Measurements from ENCODE around the gene VWA3B. TPM values are rescaled to one million over a fixed set of nuclear protein-coding genes. Genes with fewer than 3 reads are reported as not detected.
A peak's percentile ranks its signal among the peaks of the same experiment; 100 is the strongest.

Gene VWA3B
- total RNA-seq, 1 donor from 2014 or later, result not detected

GRCh38 chr2:98185801-98186200 lies 98.8 kb downstream of the VWA3B start:
- Histone ChIP-seq H3K4me3 (ENCODE audit: low read depth, low read length) (no peak overlapping the region), H3K27me3 (ENCODE audit: control insufficient read depth, insufficient read depth, low read length) (no peaks in the 10 kb centered on the region), H3K36me3 (ENCODE audit: control insufficient read depth, insufficient read depth, low read length) (no peaks in the 10 kb centered on the region)
- TF ChIP-seq, protein P1, sequence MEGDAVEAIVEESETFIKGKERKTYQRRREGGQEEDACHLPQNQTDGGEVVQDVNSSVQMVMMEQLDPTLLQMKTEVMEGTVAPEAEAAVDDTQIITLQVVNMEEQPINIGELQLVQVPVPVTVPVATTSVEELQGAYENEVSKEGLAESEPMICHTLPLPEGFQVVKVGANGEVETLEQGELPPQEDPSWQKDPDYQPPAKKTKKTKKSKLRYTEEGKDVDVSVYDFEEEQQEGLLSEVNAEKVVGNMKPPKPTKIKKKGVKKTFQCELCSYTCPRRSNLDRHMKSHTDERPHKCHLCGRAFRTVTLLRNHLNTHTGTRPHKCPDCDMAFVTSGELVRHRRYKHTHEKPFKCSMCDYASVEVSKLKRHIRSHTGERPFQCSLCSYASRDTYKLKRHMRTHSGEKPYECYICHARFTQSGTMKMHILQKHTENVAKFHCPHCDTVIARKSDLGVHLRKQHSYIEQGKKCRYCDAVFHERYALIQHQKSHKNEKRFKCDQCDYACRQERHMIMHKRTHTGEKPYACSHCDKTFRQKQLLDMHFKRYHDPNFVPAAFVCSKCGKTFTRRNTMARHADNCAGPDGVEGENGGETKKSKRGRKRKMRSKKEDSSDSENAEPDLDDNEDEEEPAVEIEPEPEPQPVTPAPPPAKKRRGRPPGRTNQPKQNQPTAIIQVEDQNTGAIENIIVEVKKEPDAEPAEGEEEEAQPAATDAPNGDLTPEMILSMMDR (IDR thresholded peaks at IDR 0.05; ENCODE audit: insufficient read depth, low read length, severe bottlenecking), result no peak
- FAIRE-seq (no peak), DNase-seq (ENCODE audit: low read depth) (no peak)

- no peak overlapping the region for H3K4me3 ChIP-seq (ENCODE audit: low read depth, low read length)
- TF ChIP-seq, protein P1 (IDR thresholded peaks at IDR 0.05; ENCODE audit: insufficient read depth, low read length, severe bottlenecking), result no peak
- no peaks in the 10 kb centered on the region for H3K36me3 ChIP-seq (ENCODE audit: control insufficient read depth, insufficient read depth, low read length)
- DNase-seq (ENCODE audit: low read depth) (no peak), FAIRE-seq (no peak)
- H3K27me3 ChIP-seq (ENCODE audit: control insufficient read depth, insufficient read depth, low read length), result no peaks in the 10 kb centered on the region
Observed at GRCh38 chr2:98187194-98187593, 100.2 kb downstream of the VWA3B start.

DNA sequence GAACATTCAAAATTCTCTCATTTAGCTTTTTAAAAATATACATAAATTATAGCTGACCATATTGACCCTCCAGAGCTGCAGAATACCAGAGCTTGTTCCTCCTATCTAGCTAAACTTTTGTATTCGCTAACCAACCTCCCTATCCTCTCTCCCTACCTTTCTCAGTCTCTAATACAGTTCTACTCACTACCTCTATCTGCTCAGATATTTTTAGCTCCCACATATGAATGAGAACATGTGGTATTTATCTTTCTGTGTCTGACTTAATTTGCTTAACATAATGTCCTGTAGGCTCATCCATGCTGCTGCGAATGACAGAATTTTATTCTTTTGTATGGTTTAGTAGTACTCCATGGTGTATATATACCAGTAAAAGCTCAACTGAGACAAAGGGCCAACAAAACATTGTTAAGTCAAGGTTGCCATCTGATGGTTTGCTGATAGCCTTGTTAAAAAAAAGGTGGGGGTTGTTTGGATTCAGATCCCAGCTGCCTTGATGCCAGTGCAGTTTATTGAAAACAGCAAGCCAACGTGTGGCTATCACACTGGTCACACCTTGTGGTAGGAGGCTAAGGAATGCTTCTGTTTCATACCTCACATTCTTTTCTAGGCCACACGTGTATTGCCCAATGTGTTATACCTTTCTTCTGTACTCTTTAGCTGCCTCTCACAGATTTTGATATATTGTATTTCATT lies 101.5 kb downstream of the VWA3B start:
- FAIRE-seq, result no peak

GRCh38 chr2:98191883-98192282 lies 104.9 kb downstream of the VWA3B start:
- H3K27me3 ChIP-seq (ENCODE audit: control insufficient read depth, insufficient read depth, low read length), result peaks cover 2% of the 10 kb centered on the region
- FAIRE-seq (no peak), DNase-seq (ENCODE audit: low read depth) (no peak)
- TF ChIP-seq, protein P1 (IDR thresholded peaks at IDR 0.05; ENCODE audit: insufficient read depth, low read length, severe bottlenecking), result no peak
- no peak overlapping the region for H3K4me3 ChIP-seq (ENCODE audit: low read depth, low read length)
- H3K36me3 ChIP-seq (ENCODE audit: control insufficient read depth, insufficient read depth, low read length), result no peaks in the 10 kb centered on the region

More for the DNA sequence above, 101.5 kb downstream of the VWA3B start:
- Histone ChIP-seq H3K4me3 (ENCODE audit: low read depth, low read length) (no peak overlapping the region), H3K36me3 (ENCODE audit: control insufficient read depth, insufficient read depth, low read length) (no peaks in the 10 kb centered on the region), H3K27me3 (ENCODE audit: control insufficient read depth, insufficient read depth, low read length) (no peaks in the 10 kb centered on the region)
- peak; percentile 79 for DNase-seq (ENCODE audit: low read depth)
- TF ChIP-seq, protein P1 (IDR thresholded peaks at IDR 0.05; ENCODE audit: insufficient read depth, low read length, severe bottlenecking), result peak; percentile 15

- FAIRE-seq (no peak), DNase-seq (ENCODE audit: low read depth) (no peak)
- TF ChIP-seq, protein P1 (IDR thresholded peaks at IDR 0.05; ENCODE audit: insufficient read depth, low read length, severe bottlenecking), result no peak
- Histone ChIP-seq H3K27me3 (ENCODE audit: control insufficient read depth, insufficient read depth, low read length) (no peaks in the 10 kb centered on the region), H3K36me3 (ENCODE audit: control insufficient read depth, insufficient read depth, low read length) (no peaks in the 10 kb centered on the region), H3K4me3 (ENCODE audit: low read depth, low read length) (no peak overlapping the region)
Observed at GRCh38 chr2:98201576-98201975, 114.6 kb downstream of the VWA3B start.

DNA sequence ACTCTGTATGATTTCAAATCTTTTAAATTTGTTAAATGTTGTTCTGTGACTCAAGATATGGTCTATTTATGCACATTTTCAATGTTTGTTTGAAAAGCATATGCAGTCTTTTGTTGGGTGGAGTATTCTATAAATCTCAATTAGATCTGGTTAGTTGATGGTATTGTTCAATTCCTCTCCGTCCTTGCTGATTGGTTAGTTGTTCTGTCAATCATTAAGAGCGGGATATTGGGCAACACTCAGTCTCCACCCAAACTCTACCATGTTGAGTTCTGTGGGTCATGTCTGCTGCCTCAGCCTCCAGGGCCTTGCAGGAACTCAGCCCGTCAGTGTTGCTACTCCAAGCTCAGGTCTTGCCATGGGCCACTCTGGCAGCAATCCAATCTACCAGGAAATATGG lies 118.9 kb downstream of the VWA3B start:
- DNase-seq (ENCODE audit: low read depth) (no peak), FAIRE-seq (no peak)
- TF ChIP-seq, protein P1 (IDR thresholded peaks at IDR 0.05; ENCODE audit: insufficient read depth, low read length, severe bottlenecking), result no peak
- Histone ChIP-seq H3K27me3 (ENCODE audit: control insufficient read depth, insufficient read depth, low read length) (no peaks in the 10 kb centered on the region), H3K4me3 (ENCODE audit: low read depth, low read length) (no peak overlapping the region), H3K36me3 (ENCODE audit: control insufficient read depth, insufficient read depth, low read length) (no peaks in the 10 kb centered on the region)

Data from bronchial epithelial cell (primary cell).